Tibial artery (tissue), 4 donors: ENCODE data around the gene CSRP3.

Experiments used
- DNase-seq, 2 donors: peaks; one replicate each; pipeline ENCODE4 v3.0.0-alpha.2; 2019
- H3K27ac ChIP-seq, 2 donors: fragments of 200-600 bp; sonication (generic) in 1 of 2; 1 replicate in 1 of 2; 2 replicates in 1 of 2; pipeline ENCODE4 v1.5.1; 2018 to 2019; ENCODE audit warnings: mild to moderate bottlenecking in 1 of 2
- H3K27me3 ChIP-seq, 2 donors: fragments of 200-600 bp; sonication (generic) in 1 of 2; one replicate each; pipeline versions ENCODE4 v1.5.1 to v1.6.0; 2016 to 2019
- H3K36me3 ChIP-seq, 3 donors: fragments of 200-600 bp; sonication (generic) in 2 of 3; one replicate each; pipeline ENCODE4 v1.5.1; 2016 to 2019; ENCODE audit warnings: mild to moderate bottlenecking in 2 of 3
- H3K4me1 ChIP-seq, 4 donors: fragments of 200-600 bp; sonication (generic) in 2 of 4; 1 replicate in 3 of 4; 2 replicates in 1 of 4; pipeline ENCODE4 v1.5.1; 2016 to 2019
- H3K4me3 ChIP-seq, 2 donors: fragments of 200-600 bp; sonication (generic) in 1 of 2; 1 replicate in 1 of 2; 2 replicates in 1 of 2; pipeline ENCODE4 v1.5.1; 2018 to 2019; ENCODE audit warnings: mild to moderate bottlenecking in 2 of 2
- H3K9me3 ChIP-seq, 3 donors: fragments of 200-600 bp; sonication (generic) in 1 of 3; one replicate each; pipeline ENCODE4 v1.5.1; 2016 to 2019
- intact Hi-C: fragments of 100-400 bp; cut with DNase I; formaldehyde crosslinking; loops from one replicate; pipeline ENCODE4 v1.15.0; 2023; ENCODE audit warnings: low total_unique reads
- TF ChIP-seq, protein P1 (sequence below), 2 experiments: fragments of 200-600 bp in 1 of 2; fragments of 450-650 bp in 1 of 2; IDR thresholded peaks; one replicate each; pipeline ENCODE4 v1.5.1; 2017 to 2019; ENCODE audit warnings: antibody characterized with exemption in 2 of 2, mild to moderate bottlenecking in 1 of 2, moderate library complexity in 1 of 2

The CSRP3 gene

DNA sequence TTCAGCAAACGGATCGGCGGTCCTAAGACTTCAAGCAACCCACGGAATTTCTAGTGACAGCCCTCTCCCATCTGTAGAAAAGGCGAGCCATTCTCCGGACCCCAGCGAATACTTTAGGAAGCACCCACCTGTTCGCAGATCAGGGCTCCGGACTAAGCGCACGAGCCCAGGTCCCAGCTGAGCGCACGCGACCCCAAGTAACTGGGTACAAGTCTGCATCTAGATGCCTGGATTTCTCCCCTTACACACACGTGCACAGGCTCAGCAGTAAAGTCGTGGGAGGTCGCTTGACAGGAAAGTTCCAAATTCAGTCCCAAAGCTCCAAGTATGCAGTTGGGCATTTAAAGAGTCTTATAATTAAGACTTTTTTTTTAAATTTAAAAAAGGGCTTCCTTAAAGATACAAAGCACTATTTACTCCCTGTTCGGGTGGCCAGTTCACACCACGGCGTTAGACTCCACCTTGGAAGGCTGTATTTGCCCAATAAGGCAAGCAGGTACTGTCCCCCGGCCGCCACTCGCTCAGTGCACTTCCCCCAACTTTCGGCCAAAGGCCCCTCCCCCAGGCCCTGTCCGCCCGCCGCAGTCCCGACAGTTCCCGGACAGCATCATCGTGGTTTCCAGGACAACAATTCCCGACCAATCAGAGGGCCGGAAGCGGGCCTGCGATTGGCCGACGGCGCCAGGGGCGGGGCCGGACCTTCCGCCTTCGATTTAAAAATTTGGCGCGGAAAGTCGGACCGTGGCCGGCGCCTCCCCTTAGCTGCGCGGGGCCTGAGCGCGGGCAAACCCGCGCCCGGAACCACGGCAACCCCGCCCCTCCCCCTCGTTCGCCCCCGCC, 38.9 kb upstream of the CSRP3 start, which contains the start of gene E2F8:
Gene E2F8 (minus strand): TSS at position 526 of the 840 bp plus-strand sequence. CDS start 824 bp downstream, outside the sequence.
- intact Hi-C loops: loop anchor here (5.0 kb wide), 1 partner anchor 1743 kb away; no protein-coding TSS in a partner anchor
- Histone ChIP-seq H3K9me3 (no peaks in the 10 kb centered on the region), H3K4me1 (peaks cover 0 to 28% (median 24%) of the 10 kb centered on the region in 4 donors), H3K27ac (no peak within 1 kb of the TSS), H3K27me3 (peaks cover 8 to 75% of the 10 kb centered on the region in 2 donors), H3K36me3 (no peaks in the 10 kb centered on the region), H3K4me3 (peak within 1 kb of the TSS; percentile 48 to 60)
- DNase-seq: peak; percentile 83 to 91
- TF ChIP-seq, protein P1, sequence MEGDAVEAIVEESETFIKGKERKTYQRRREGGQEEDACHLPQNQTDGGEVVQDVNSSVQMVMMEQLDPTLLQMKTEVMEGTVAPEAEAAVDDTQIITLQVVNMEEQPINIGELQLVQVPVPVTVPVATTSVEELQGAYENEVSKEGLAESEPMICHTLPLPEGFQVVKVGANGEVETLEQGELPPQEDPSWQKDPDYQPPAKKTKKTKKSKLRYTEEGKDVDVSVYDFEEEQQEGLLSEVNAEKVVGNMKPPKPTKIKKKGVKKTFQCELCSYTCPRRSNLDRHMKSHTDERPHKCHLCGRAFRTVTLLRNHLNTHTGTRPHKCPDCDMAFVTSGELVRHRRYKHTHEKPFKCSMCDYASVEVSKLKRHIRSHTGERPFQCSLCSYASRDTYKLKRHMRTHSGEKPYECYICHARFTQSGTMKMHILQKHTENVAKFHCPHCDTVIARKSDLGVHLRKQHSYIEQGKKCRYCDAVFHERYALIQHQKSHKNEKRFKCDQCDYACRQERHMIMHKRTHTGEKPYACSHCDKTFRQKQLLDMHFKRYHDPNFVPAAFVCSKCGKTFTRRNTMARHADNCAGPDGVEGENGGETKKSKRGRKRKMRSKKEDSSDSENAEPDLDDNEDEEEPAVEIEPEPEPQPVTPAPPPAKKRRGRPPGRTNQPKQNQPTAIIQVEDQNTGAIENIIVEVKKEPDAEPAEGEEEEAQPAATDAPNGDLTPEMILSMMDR (IDR thresholded peaks at IDR 0.05): no peak

DNA sequence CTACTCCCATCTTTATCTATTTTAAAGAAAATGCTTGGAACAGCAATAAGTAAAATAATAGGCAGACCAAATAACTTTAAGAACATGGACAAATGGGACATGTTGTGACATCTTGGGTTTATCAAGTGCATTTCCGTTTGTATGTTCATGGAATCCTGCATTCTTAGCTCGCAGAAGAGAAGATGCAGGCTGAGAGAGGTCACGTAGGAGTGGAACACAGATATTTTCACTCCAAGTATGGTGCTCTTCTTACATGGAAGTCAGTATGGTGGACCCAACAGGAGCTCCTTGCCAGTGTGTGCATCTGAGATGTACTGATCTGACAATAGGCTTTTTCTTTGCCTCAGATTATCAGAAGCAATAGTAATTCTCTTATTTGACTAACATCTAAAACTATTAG, 37.3 kb upstream of the CSRP3 start:
- DNase-seq: no peak
- no peak overlapping the region for H3K27ac ChIP-seq
- TF ChIP-seq, protein P1 (IDR thresholded peaks at IDR 0.05): no peak
- H3K9me3 ChIP-seq: no peaks in the 10 kb centered on the region
- intact Hi-C loops: no loop called here
- H3K27me3 ChIP-seq: peaks cover 8 to 62% of the 10 kb centered on the region in 2 donors
- peaks cover 0 to 28% (median 24%) of the 10 kb centered on the region in 4 donors for H3K4me1 ChIP-seq
- no peaks in the 10 kb centered on the region for H3K36me3 ChIP-seq
- no peak overlapping the region for H3K4me3 ChIP-seq

DNA sequence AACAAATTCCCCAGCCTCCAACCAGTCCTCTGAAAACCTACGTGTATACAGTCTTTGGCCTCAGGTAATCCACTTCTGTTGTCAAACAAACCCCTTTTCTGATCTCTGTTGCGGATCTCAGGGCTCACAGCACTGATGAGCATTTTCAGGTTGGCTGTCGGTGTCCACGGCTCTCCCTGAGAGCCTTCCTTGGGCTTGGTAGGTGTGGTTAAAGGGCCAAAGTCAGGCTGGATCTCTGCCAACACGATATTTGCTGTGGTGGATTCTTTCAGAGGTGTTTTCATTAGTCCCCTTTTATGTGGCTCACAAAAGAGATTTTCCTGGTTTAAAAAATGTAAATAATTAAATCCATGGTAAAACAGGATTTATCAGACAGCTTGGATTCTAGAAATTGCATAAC, 36.0 kb upstream of the CSRP3 start:
- intact Hi-C loops: no loop called here
- TF ChIP-seq, protein P1 (IDR thresholded peaks at IDR 0.05): no peak
- Histone ChIP-seq H3K27me3 (peaks cover 7 to 54% of the 10 kb centered on the region in 2 donors), H3K4me1 (peaks cover 0 to 27% (median 24%) of the 10 kb centered on the region in 4 donors), H3K36me3 (no peaks in the 10 kb centered on the region), H3K9me3 (no peaks in the 10 kb centered on the region), H3K27ac (no peak overlapping the region), H3K4me3 (no peak overlapping the region)
- DNase-seq: no peak

DNA sequence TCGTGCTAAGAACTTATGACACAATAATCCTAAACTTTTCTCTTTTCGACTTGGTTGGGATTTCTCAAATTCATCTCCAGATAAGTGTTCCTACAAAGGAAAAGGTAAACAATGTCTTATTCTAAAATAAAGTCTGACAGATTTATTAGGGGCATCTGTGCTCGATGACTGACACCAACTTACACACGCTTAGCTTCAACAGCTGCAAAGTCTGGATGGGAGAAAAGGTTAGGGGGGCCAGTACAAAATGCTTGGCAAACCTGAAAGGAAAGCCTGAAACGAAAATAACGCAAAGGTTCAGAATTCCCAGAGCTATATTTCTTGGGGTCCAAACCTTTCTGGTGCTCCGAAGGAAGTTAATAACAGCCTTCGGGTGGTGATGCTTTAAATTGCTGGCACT, 35.6 kb upstream of the CSRP3 start:
- Histone ChIP-seq H3K27me3 (peaks cover 3 to 49% of the 10 kb centered on the region in 2 donors), H3K4me1 (peaks cover 0 to 23% (median 21%) of the 10 kb centered on the region in 4 donors), H3K4me3 (no peak overlapping the region), H3K9me3 (no peaks in the 10 kb centered on the region), H3K36me3 (no peaks in the 10 kb centered on the region), H3K27ac (no peak overlapping the region)
- intact Hi-C loops: no loop called here
- no peak for DNase-seq
- TF ChIP-seq, protein P1 (IDR thresholded peaks at IDR 0.05): no peak

DNA sequence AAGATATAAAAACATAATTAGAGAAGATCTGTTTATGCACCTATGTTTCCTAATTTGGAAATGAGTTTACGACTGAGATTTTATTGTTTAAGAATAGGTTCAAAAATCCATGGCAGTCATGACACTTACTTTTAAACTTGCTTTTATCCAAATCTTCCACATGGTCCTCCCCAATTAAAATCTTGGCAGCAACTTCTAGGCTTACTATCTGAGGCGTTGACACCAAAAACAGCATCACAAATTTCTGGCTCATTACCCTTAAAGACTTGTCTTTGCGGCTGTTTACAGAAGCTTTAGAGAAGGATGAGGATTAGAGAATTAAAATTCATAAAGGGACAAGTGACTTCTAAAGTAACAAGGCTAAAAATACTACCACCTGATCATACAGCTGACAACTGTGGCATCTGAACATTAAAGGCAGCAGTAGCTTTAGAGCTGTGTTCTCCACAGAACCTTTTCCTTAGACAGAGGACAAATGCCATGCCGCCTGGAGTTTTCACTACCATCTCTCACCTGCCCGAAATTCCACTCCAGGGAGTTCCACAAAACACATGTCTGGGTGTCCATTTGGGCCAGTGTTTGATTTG, 32.5 kb upstream of the CSRP3 start:
- Histone ChIP-seq H3K27me3 (peaks cover 0 to 19% of the 10 kb centered on the region in 2 donors), H3K9me3 (no peaks in the 10 kb centered on the region), H3K27ac (no peak overlapping the region), H3K4me3 (no peak overlapping the region), H3K36me3 (no peaks in the 10 kb centered on the region), H3K4me1 (no peaks in the 10 kb centered on the region)
- intact Hi-C loops: no loop called here
- no peak for DNase-seq
- TF ChIP-seq, protein P1 (IDR thresholded peaks at IDR 0.05): no peak
